Fibroblast of gingiva (primary cell): ENCODE results near the gene COX4I1.

ENCODE experiments used
- DNase-seq: peaks from one replicate; pipeline ENCODE4 v3.0.0-alpha.2; 2011; ENCODE audit warnings: low read depth

Gene COX4I1

DNA sequence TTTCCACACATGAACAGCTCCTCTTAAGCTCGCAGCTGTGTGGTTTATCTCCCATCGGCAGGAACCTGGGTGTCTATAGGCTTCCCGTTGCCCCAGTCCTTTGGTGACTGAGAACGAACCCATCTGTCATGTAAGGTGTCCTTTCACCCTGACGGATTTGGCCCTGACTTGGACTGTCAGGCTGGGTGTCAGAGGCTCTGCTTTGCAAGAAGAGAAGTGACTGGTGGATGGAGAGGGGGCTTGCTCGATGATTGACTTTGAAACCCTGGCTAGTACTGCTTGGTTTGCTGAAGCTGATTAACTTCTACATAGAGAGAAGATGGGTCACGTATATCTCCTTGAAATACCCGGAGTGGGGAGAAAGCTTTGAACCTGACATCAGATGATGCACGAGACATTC is 42.9 kb downstream of the COX4I1 start:
- DNase-seq: no peak

GRCh38 chr16:85842848-85843247 is 43.4 kb downstream of the COX4I1 start:
- DNase-seq: no peak

- no peak for DNase-seq
Observed at GRCh38 chr16:85843471-85844168, 44.1 kb downstream of the COX4I1 start.

DNA sequence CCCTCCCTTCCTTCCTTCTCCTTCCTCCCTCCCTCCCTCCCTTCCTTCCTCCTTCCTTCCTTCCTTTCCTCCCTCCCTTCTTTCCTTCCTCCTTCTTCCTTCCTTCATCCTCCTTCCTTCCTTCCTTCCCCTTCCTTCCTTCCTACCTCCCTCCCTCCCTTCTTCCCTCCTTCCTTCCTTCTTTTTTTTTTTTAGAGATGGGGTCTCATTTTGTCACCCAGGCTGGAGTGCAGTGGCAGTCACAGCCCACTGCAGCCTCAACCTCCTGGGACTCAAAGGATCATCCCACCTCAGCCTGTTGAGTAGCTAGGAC is 44.6 kb downstream of the COX4I1 start:
- DNase-seq: no peak

DNA sequence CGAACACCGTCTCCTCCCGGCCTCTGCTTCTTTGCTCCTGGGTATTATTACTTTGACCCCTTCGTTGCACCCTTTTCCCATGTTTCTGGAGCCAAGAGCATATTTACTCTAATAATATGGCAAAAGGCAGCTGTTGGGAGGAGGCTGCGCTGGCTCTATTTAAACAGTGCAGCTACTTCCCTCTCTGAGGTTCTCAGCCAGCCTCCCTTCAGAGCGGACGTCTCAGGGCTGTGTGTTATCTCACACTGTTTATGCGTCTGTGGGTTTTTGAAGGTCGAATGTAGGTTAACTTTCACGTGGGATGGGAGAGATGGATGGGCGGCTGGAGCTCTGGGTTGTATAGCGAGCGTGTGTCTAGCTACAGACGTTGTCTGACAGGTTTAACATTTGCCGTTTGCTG is 45.3 kb downstream of the COX4I1 start:
- DNase-seq: no peak

- DNase-seq: no peak
Observed at GRCh38 chr16:85845266-85845665, 45.8 kb downstream of the COX4I1 start.

- no peak for DNase-seq
Observed at GRCh38 chr16:85846461-85846860, 47.0 kb downstream of the COX4I1 start.

GRCh38 chr16:85847036-85847435 is 47.5 kb downstream of the COX4I1 start:
- DNase-seq: no peak

- DNase-seq: no peak
Observed at GRCh38 chr16:85847681-85848601, 48.4 kb downstream of the COX4I1 start.

DNA sequence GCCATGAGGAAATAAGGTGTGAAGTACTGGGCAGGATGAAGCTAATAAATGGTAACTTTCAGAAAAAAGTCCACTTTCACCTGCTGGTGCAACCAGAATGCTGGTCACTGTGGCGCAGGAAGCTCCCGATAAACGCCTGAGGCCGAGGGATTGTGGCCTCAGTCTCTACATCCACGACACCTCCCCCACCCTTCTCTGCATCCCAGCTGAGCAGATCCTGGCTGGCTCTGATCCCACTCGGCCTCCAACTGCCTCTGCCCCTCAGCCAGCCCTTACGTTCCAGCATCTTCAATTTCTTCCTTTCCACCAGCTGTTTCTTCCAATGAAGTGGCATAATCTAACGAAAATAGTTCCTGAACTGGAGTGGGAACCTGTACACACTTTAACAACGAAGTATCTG is 49.5 kb downstream of the COX4I1 start:
- DNase-seq: no peak

DNA sequence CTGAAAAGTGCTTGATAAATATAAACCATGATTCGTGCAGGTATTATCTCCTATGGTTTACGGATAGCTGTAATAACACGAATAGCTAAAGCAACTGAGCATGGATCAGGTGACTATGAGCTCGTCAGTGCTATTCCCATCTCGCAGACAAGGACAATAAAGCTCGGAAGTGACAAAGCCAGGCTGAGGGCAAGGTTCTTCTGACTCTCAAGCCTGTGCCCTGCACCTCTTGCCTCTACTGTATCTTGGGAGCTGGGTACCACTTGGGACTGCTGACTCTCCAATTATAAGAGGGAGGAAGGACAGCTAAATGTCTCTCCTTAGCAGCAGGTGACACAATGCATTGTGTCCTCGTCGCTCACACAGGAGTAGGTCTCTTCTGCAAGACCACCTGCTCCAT is 49.9 kb downstream of the COX4I1 start:
- DNase-seq: no peak

DNA sequence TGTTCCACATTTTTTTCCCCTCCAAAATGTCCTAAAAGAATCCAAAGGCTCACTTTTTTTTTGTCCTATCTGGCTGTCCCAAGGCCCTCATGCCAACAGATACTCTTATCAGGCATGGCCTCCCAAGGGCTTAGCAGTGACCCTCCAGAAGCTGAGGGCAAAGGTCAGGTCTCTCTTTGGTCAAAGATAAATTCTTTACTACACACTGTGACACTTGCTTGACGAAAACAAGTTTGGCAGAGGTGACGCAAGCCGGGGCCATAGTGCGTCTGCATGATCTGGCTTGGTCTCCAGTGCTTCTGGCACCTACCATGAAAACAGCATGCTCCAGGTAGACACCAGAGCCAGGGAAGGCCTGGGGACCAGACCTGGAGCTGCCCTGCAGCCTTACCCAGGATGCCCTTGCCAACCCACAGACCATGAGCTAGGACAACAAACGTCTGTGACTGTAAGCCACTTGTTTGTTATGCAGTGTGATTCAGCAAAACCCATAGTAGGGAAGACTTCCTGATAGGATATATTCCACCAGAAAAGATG is 50.9 kb downstream of the COX4I1 start:
- DNase-seq: no peak

- DNase-seq: no peak
Observed at GRCh38 chr16:85851034-85851785, 51.7 kb downstream of the COX4I1 start.

GRCh38 chr16:85853547-85854545 is 54.4 kb downstream of the COX4I1 start:
- no peak for DNase-seq

- no peak for DNase-seq
Observed at GRCh38 chr16:85854935-85855334, 55.4 kb downstream of the COX4I1 start.

DNA sequence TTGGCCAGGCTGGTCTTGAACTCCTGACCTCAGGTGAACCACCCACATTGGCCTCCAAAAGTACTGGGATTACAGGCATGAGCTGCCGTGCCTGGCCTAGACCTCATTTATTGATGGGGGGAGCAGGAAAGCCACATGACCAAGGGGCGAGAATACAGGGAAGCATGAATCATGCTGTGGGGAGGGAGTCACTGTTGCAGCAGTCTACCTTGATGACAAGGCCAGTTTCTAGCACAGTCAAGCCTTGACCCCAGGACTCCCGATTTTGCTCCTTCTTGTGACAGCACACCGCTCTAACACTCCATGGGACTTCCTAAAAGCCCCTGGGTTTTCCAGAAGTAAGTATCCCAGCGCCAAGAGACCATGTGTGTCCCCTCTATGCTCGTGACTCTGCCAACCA is 56.6 kb downstream of the COX4I1 start:
- DNase-seq: no peak

DNA sequence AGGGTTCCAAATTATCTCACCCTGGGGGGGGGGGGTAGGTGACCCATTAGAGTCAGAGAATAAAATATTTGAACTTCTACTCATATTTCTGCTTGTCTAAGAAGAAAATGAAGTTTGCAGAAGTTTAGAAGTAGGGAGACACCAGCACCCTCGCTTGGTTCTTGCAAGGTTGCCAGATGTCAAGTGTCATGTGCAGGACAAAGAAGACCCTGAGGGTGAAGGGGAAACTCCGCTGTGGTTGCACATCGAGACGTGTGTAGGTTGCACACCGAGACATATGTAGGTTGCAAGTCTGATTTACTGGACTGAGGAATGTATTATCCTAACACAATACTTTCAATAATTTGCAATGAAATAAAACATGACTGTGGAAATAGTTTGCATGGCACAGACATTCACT is 57.1 kb downstream of the COX4I1 start:
- DNase-seq: no peak
